ENCODE results near the gene MAGEA4. TPM values are rescaled to one million over a fixed set of nuclear protein-coding genes. Genes with fewer than 3 reads are reported as not detected.

Gene MAGEA4
- total and polyA plus RNA-seq, 2 of the 8 experiments (the other 6 are each of a cell fraction or from before 2014, with no cell fraction given) = 0.45 to 0.67 TPM

DNA sequence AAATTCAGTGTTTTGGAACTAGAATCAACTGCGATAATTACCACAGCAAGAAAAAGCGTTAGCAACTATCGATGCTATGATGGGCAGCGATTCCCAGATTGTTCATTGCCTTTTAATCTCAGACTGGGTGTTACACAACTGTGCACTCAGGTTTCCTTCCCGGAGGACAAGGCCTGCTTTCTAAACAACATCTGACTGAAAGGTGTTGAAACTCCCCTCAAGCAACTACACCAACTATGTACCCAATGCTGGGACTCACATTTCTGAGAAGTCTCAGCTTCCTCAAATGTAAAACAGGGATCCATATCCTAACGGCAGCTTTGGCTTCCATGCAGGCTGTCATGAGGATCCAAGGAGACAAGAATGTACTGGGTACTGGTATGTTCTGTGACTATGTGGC is 53.5 kb downstream of the MAGEA4 start:
- ChIA-PET POLR2A (ENCODE audit: partially characterized antibody) (no interaction called here), CTCF (ENCODE audit: partially characterized antibody) (interaction anchor here (0.6 to 0.9 kb wide), 2 partner anchors 213 to 686 kb away, joined by 3 read pairs; no protein-coding TSS in a partner anchor)
- no peaks in the 10 kb centered on the region for H3K79me1 ChIP-seq (ENCODE audit: low read depth, low read length)
- DNase-seq (ENCODE audit: low read depth in 1 of 2, low spot score in 2 of 2) = no peak
- H3K9ac ChIP-seq (replicated peaks in 1 of 4; ENCODE audit: extremely low read depth in 1 of 4, low read depth in 3 of 4, low read length in 3 of 4) = no peak overlapping the region
- no peaks in the 10 kb centered on the region for H3K9me3 ChIP-seq (ENCODE audit: insufficient read depth in 2 of 2, low read depth in 1 of 2, low read length in 1 of 2)
- no peak overlapping the region for H3K14ac ChIP-seq (ENCODE audit: insufficient read length)
- no peak overlapping the region for H3K27ac ChIP-seq (ENCODE audit: low read depth, low read length)
- H2BK15ac ChIP-seq (ENCODE audit: low read length) = no peak overlapping the region
- no peak overlapping the region for H3K4me2 ChIP-seq (ENCODE audit: insufficient read depth in 1 of 2, low read depth in 2 of 2, low read length in 2 of 2)
- no peak overlapping the region for H2BK120ac ChIP-seq (replicated peaks; ENCODE audit: low read depth, low read length)
- H2BK20ac ChIP-seq (ENCODE audit: low read length) = no peak overlapping the region
- H3K27me3 ChIP-seq (replicated peaks in 1 of 4; ENCODE audit: control insufficient read depth in 3 of 4, extremely low read depth in 1 of 4, insufficient read depth in 3 of 4, low read length in 3 of 4) = no peaks in the 10 kb centered on the region
- WGBS, 2 experiments (ENCODE audit: extremely low coverage in 1 of 2, insufficient coverage in 1 of 2, insufficient read length in 1 of 2, insufficient replicate concordance in 2 of 2, low coverage in 1 of 2, low lambda C conversion rate in 2 of 2, missing lambda C conversion rate in 1 of 2) = 100% methylated on average over 5 of the region's 6 CpGs; no CpG with 5 or more reads in 1 of the 2 experiments
- H3K23ac ChIP-seq (ENCODE audit: insufficient read length) = no peak overlapping the region
- no peaks in the 10 kb centered on the region for H3K23me2 ChIP-seq (ENCODE audit: low read depth, low read length)
- no peak overlapping the region for H2BK12ac ChIP-seq (ENCODE audit: low read depth, low read length)
- H2BK5ac ChIP-seq (ENCODE audit: low read depth, low read length) = no peak overlapping the region
- H3K56ac ChIP-seq (replicated peaks; ENCODE audit: insufficient read length, low read depth, low read length) = no peak overlapping the region
- H3K4ac ChIP-seq (replicated peaks; ENCODE audit: insufficient read length, low read depth, low read length) = no peak overlapping the region
- no peak overlapping the region for H4K8ac ChIP-seq (ENCODE audit: extremely low read depth, insufficient read depth, low read length)
- no peak overlapping the region for H4K5ac ChIP-seq (ENCODE audit: insufficient read length, low read depth, low read length)
- H4K91ac ChIP-seq (replicated peaks; ENCODE audit: insufficient read length, low read length) = no peak overlapping the region
- no peak overlapping the region for H3K4me3 ChIP-seq (ENCODE audit: extremely low read depth in 1 of 4, insufficient read depth in 2 of 4, low read depth in 3 of 4, low read length in 4 of 4)
- H3K4me1 ChIP-seq (replicated peaks in 1 of 4; ENCODE audit: control insufficient read depth in 3 of 4, insufficient read depth in 4 of 4, low read length in 3 of 4) = no peaks in the 10 kb centered on the region
- H4K20me1 ChIP-seq (replicated peaks in 1 of 2; ENCODE audit: control insufficient read depth in 1 of 2, insufficient read depth in 2 of 2, low read length in 2 of 2) = no peaks in the 10 kb centered on the region
- H3K18ac ChIP-seq (ENCODE audit: extremely low read depth, low read length) = no peak overlapping the region
- H3K79me2 ChIP-seq (ENCODE audit: control insufficient read depth in 1 of 2, insufficient read depth in 2 of 2, low read length in 2 of 2) = no peaks in the 10 kb centered on the region
- no peak overlapping the region for H2AFZ ChIP-seq (ENCODE audit: low read length)
- H3K36me3 ChIP-seq (ENCODE audit: control insufficient read depth in 2 of 4, insufficient read depth in 4 of 4, low read length in 3 of 4) = peaks cover 0 to 3% (median 0%) of the 10 kb centered on the region in 4 experiments; a peak in 2 of 8 replicates
- FAIRE-seq = no peak
- H2AK5ac ChIP-seq (ENCODE audit: low read depth, low read length) = no peak overlapping the region
- TF ChIP-seq GABPA (IDR thresholded peaks at IDR 0.05; ENCODE audit: borderline replicate concordance, insufficient read depth, low read length) (no peak), NRF1 (IDR thresholded peaks at IDR 0.05; ENCODE audit: low read depth, low read length) (no peak), KDM1A (IDR thresholded peaks at IDR 0.05; ENCODE audit: borderline replicate concordance, low read length) (no peak), TAF1 (IDR thresholded peaks at IDR 0.05; ENCODE audit: low read depth, low read length) (no peak), TAF7 (optimal IDR thresholded peaks at IDR 0.05; ENCODE audit: borderline replicate concordance, low read depth, low read length) (no peak), POU5F1 (IDR thresholded peaks at IDR 0.05; ENCODE audit: low read depth, low read length) (no peak), CEBPB (IDR thresholded peaks at IDR 0.05; ENCODE audit: low read depth, low read length) (no peak), BRCA1 (IDR thresholded peaks at IDR 0.05; ENCODE audit: low read depth, low read length) (no peak), E2F6 (IDR thresholded peaks at IDR 0.05) (no peak), YY1 (IDR thresholded peaks at IDR 0.05; ENCODE audit: low read depth, low read length) (no peak)
- TF ChIP-seq, protein P1, sequence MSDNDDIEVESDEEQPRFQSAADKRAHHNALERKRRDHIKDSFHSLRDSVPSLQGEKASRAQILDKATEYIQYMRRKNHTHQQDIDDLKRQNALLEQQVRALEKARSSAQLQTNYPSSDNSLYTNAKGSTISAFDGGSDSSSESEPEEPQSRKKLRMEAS (IDR thresholded peaks at IDR 0.05) = no peak
- TF ChIP-seq, protein P2, sequence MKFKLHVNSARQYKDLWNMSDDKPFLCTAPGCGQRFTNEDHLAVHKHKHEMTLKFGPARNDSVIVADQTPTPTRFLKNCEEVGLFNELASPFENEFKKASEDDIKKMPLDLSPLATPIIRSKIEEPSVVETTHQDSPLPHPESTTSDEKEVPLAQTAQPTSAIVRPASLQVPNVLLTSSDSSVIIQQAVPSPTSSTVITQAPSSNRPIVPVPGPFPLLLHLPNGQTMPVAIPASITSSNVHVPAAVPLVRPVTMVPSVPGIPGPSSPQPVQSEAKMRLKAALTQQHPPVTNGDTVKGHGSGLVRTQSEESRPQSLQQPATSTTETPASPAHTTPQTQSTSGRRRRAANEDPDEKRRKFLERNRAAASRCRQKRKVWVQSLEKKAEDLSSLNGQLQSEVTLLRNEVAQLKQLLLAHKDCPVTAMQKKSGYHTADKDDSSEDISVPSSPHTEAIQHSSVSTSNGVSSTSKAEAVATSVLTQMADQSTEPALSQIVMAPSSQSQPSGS (IDR thresholded peaks at IDR 0.05; ENCODE audit: low read length) = no peak
